ENCODE results near the gene USP49. TPM values are rescaled to one million over a fixed set of nuclear protein-coding genes. Genes with fewer than 3 reads are reported as not detected.

The USP49 gene
- total and polyA plus RNA-seq, 2 of the 13 experiments (the other 11 are each of a cell fraction or from before 2014, with no cell fraction given), result 2.9 to 4.3 TPM

- TF ChIP-seq KDM2A (CRISPR knock-in tag; IDR thresholded peaks at IDR 0.05; ENCODE audit: borderline replicate concordance, low read depth) (no peak), ZNF10 (CRISPR knock-in tag; IDR thresholded peaks at IDR 0.05; ENCODE audit: borderline replicate concordance, low read depth) (no peak), ZNF235 (CRISPR knock-in tag; IDR thresholded peaks at IDR 0.05; ENCODE audit: borderline replicate concordance) (no peak), ZSCAN29 (CRISPR knock-in tag; conservative IDR thresholded peaks at IDR 0.05) (no peak), HOXD1 (CRISPR knock-in tag; IDR thresholded peaks at IDR 0.05) (no peak), SAFB2 (CRISPR knock-in tag; IDR thresholded peaks at IDR 0.05; ENCODE audit: borderline replicate concordance, low read depth) (0 out of 2 replicates have a peak, but pooled peaks have one; percentile 41), HDAC1 (CRISPR knock-in tag; IDR thresholded peaks at IDR 0.05) (peak; percentile 26), MAZ (IDR thresholded peaks at IDR 0.05; ENCODE audit: borderline replicate concordance, low read depth, low read length) (no peak), MAZ (CRISPR knock-in tag; IDR thresholded peaks at IDR 0.05; ENCODE audit: low read depth) (no peak), CCDC6 (CRISPR knock-in tag; IDR thresholded peaks at IDR 0.05) (no peak), ZHX1 (CRISPR knock-in tag; IDR thresholded peaks at IDR 0.05; ENCODE audit: low read depth) (no peak), JUNB (CRISPR knock-in tag; IDR thresholded peaks at IDR 0.05; ENCODE audit: borderline replicate concordance) (peak; percentile 45; the same call in 1 of the 2 replicates), CBX1 (IDR thresholded peaks at IDR 0.05; ENCODE audit: low read depth) (no peak)
- TF ChIP-seq, protein P1, sequence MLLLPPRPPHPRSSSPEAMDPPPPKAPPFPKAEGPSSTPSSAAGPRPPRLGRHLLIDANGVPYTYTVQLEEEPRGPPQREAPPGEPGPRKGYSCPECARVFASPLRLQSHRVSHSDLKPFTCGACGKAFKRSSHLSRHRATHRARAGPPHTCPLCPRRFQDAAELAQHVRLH (CRISPR knock-in tag; IDR thresholded peaks at IDR 0.05; ENCODE audit: borderline replicate concordance, low read depth), result 0 out of 2 replicates have a peak, but pooled peaks have one; percentile 18
- TF ChIP-seq, protein P2, sequence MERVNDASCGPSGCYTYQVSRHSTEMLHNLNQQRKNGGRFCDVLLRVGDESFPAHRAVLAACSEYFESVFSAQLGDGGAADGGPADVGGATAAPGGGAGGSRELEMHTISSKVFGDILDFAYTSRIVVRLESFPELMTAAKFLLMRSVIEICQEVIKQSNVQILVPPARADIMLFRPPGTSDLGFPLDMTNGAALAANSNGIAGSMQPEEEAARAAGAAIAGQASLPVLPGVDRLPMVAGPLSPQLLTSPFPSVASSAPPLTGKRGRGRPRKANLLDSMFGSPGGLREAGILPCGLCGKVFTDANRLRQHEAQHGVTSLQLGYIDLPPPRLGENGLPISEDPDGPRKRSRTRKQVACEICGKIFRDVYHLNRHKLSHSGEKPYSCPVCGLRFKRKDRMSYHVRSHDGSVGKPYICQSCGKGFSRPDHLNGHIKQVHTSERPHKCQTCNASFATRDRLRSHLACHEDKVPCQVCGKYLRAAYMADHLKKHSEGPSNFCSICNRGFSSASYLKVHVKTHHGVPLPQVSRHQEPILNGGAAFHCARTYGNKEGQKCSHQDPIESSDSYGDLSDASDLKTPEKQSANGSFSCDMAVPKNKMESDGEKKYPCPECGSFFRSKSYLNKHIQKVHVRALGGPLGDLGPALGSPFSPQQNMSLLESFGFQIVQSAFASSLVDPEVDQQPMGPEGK (CRISPR knock-in tag; IDR thresholded peaks at IDR 0.05), result peak; percentile 45; the same call in 1 of the 2 replicates
- TF ChIP-seq, protein P3, sequence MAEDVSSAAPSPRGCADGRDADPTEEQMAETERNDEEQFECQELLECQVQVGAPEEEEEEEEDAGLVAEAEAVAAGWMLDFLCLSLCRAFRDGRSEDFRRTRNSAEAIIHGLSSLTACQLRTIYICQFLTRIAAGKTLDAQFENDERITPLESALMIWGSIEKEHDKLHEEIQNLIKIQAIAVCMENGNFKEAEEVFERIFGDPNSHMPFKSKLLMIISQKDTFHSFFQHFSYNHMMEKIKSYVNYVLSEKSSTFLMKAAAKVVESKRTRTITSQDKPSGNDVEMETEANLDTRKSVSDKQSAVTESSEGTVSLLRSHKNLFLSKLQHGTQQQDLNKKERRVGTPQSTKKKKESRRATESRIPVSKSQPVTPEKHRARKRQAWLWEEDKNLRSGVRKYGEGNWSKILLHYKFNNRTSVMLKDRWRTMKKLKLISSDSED (CRISPR knock-in tag; IDR thresholded peaks at IDR 0.05), result no peak
- TF ChIP-seq, protein P4, sequence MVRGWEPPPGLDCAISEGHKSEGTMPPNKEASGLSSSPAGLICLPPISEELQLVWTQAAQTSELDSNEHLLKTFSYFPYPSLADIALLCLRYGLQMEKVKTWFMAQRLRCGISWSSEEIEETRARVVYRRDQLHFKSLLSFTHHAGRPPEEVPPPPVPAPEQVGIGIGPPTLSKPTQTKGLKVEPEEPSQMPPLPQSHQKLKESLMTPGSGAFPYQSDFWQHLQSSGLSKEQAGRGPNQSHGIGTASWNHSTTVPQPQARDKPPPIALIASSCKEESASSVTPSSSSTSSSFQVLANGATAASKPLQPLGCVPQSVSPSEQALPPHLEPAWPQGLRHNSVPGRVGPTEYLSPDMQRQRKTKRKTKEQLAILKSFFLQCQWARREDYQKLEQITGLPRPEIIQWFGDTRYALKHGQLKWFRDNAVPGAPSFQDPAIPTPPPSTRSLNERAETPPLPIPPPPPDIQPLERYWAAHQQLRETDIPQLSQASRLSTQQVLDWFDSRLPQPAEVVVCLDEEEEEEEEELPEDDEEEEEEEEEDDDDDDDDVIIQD (CRISPR knock-in tag; IDR thresholded peaks at IDR 0.05; ENCODE audit: low read depth), result no peak
- TF ChIP-seq, protein P5, sequence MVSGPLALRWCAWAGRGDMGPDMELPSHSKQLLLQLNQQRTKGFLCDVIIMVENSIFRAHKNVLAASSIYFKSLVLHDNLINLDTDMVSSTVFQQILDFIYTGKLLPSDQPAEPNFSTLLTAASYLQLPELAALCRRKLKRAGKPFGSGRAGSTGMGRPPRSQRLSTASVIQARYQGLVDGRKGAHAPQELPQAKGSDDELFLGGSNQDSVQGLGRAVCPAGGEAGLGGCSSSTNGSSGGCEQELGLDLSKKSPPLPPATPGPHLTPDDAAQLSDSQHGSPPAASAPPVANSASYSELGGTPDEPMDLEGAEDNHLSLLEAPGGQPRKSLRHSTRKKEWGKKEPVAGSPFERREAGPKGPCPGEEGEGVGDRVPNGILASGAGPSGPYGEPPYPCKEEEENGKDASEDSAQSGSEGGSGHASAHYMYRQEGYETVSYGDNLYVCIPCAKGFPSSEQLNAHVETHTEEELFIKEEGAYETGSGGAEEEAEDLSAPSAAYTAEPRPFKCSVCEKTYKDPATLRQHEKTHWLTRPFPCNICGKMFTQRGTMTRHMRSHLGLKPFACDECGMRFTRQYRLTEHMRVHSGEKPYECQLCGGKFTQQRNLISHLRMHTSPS (CRISPR knock-in tag; IDR thresholded peaks at IDR 0.05; ENCODE audit: low read depth), result no peak
Observed at GRCh38 chr6:41894366-41895299, 542 bp downstream of the USP49 start (continued).
